HG03280 (cell line): Measurements from ENCODE around the gene DNAJC6.
A peak's percentile ranks its signal among the peaks of the same experiment; 100 is the strongest.
"Not testable (repeated sequence)": the region's sequence is repeated elsewhere in the genome, so short reads cannot be mapped to it uniquely, and the experiment has no call there.

Experiments used
- ATAC-seq: cut with Tn5 transposase; IDR thresholded peaks from one replicate; pipeline ENCODE4 v1.9.1; 2021; ENCODE audit warnings: mild to moderate bottlenecking, moderate library complexity; ENCODE audit not compliant: unreplicated experiment

Gene DNAJC6

DNA sequence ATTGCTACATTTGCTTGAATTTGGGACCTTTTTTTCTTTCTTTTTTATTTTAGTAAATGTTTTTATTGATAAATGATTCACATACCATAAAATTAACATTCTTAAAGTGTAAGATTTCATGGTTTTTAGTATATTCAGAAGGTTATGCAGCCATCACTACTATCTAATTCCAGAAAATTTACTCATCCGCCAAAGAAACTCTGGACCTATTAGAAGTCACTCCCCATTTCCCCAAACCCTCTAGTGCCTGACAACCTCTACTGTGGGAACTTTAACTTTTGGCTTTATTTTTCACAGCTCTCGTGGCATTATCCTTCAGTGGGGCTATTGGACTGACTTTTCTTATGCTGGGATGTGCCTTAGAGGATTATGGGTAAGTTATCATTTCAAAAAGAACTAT, 115.7 kb downstream of the DNAJC6 start:
- no peak for ATAC-seq

GRCh38 chr1:65425697-65426096, 116.4 kb downstream of the DNAJC6 start:
- ATAC-seq, result no peak

DNA sequence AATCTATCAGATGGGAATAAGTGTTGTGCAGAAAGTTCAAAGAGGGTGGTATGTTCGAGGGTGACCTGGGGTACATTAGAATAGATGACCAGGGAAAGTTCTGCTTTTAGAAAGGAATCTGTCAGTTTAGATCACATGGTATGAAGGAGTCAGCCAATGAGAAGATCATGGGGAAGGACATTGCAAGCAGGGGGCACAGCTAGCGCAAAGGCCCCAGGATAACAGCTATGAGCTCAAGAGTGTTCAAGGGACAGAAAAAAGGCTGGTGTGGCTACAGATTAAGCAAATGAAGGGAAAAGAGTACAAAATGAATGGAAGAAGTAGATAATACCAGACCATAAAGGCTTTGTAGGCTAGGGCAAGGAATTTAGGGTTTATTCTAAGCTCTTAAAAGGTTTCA, 119.7 kb downstream of the DNAJC6 start:
- no peak for ATAC-seq

DNA sequence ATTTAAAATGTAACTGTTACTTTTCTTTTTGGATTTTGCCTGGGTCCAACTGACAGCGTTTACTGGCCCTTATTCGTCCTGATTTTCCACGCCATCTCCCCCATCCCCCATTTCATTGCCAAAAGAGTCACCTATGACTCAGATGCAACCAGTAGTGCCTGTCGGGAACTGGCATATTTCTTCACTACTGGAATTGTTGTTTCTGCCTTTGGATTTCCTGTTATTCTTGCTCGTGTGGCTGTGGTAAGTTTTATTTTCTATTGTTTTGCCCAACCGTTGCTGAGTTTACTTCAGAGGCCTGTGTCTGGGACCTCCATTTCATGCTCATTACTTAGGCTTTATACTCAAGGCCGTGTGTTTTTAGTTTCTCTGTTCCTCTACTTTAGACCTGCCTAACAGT, 120.5 kb downstream of the DNAJC6 start:
- no peak for ATAC-seq

DNA sequence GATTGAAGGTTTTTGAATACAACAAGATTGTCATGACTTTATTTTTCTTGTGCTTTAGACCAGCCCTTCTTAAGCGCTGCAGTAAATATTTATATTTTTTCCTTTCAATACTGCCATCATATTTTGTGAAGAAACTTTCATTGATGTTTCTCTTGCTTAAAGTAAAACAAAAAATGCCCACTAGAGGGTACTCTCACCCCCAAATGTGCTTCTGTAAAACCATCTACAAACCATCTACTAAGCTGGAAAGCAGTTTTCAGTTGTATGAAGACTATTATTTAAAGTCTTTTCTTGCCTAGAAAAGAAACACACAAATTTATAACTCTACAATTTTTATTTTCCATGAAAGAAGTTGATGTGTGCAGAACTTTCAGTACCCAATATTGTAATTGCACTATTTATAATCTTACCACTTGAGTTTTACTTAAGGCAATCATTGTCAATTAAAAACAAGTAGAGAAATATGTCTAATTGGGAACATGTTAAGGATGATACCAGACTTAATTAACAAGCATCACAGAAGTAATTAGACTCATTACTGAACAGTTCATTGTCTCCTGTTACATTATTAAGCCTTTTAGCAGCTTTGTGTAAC, 121.9 kb downstream of the DNAJC6 start:
- ATAC-seq, result no peak

GRCh38 chr1:65432918-65433317, 123.6 kb downstream of the DNAJC6 start:
- ATAC-seq, result no peak

DNA sequence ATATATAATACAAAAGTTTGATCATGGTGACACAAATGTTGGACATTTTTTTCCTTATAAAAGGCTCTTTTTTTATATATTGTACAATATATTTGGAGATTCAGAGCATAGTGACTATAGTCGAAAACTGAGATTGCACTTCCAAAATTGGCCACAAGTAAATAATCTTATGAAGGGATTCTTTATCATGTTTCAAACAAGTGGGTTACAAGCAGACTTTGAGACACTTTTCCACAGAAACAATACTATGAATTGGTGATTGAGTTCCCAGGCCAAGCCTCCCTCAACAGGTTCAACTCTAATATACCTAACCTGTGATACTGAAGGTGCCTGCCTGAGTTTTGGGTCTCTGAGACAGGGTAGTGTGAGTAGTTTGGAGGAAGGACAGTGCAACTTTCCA, 124.9 kb downstream of the DNAJC6 start:
- no peak for ATAC-seq

DNA sequence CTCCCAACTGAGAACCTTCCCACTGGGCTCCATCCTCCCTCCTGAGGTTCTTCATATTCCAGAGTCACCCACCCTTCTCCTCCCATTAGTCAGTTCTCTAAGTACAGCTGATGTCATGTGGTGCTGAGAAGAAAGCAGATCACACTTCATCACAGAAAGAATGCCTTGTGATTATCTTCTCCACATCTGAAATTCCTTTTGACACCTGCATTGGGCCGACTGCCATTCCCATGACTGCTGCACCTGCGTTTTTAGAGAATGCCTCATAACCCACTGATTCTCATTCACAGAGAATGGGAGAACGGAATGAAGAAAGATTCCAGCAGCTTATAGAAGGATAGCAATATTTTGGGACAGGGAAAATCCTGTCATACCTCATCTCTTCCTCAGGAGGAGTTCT, 125.4 kb downstream of the DNAJC6 start:
- no peak for ATAC-seq

GRCh38 chr1:65435987-65436386, 126.6 kb downstream of the DNAJC6 start:
- ATAC-seq, result no peak

DNA sequence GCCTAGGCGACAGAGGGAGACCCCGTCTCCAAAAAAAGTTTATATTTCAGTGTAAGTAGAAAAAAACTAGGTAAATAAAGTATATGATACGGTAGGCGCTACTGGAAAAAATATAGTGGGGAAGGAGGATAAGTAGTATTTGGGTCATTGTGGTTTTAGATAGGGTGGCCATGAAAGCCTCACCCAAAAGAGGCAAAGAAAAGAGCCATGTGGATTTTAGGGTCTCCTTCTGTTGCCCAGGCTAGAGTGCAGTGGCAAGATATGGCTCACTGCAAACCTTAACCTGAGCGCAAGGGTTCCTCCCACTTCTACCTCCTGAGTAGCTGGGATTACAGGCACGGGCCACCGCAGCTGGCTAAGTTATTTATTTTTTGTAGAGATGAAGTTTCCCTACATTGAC, 128.3 kb downstream of the DNAJC6 start:
- ATAC-seq, result no peak

GRCh38 chr1:65440322-65440900, 131.1 kb downstream of the DNAJC6 start:
- ATAC-seq, result no peak

GRCh38 chr1:65440915-65441314, 131.6 kb downstream of the DNAJC6 start:
- ATAC-seq, result no peak

DNA sequence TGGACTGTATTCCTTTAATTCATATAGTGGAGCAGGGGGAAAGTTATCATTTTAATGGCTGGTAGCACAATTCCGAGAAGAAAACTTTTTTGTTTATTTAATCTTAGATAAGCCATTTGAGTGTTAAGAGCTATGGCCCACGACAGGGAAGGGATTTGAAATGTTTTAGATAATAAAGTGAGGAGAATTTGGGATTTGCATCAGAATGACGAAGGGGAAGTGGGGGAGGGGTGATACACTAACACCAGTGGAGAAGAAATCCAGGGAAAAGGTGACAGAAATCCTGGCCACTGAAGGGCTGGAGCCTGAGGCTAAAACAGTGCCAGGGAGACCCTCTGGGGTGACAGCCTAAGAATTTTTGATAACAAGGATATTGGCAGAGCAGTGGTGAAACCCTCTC, 132.1 kb downstream of the DNAJC6 start:
- no peak for ATAC-seq

GRCh38 chr1:65442442-65442841, 133.1 kb downstream of the DNAJC6 start:
- no peak for ATAC-seq

DNA sequence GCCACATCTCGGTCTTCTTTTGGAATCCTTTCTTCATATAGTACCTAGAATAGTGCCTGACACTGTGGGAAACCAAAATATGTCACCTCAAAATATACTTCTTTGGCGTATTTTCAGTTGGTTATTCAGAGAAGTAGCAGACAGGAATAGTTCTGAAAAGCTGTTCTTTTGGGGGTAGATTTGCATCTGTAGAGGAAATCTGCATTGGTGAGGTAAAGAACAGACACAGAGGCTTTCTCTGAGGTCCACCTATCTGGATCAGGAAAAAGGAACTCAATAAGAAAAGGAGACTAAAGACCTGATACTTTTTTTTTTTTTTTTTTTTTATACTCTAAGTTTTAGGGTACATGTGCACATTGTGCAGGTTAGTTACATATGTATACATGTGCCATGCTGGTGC, 134.3 kb downstream of the DNAJC6 start:
- no peak for ATAC-seq

GRCh38 chr1:65444128-65444640, 134.8 kb downstream of the DNAJC6 start:
- ATAC-seq, result no peak

- ATAC-seq, result no peak
These were observed 136.5 kb downstream of the DNAJC6 start for GRCh38 chr1:65445837-65446236.

DNA sequence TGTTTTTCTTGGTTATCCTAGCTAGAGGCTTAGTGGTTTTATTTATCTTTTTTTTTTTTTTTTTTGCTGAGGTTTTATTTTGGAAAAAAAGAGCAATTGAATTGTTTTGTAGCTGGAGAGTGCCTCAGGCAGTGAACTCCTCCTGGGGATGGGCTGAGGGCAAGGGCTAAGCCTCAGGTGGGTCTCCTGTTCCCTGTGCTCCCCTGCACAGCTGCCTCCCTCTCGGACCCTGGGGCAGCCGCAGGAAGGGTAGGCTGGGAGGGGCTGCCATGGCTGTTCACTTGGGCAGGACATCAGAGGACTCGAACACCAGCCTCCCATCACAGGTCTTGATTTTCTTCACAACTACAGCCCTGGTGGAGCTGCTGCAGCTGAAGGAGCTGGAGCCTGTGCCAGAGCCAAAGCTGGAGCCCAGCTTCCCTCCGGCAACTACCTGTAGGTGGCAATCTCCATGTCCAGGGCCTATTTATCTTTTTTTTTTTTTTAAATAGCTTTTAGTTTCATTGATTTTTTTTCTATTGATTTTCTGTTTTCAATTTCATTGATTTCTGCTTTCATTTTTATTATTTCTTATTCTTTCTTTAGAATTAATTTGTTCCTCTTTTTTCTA, 140.0 kb downstream of the DNAJC6 start:
- no peak for ATAC-seq

DNA sequence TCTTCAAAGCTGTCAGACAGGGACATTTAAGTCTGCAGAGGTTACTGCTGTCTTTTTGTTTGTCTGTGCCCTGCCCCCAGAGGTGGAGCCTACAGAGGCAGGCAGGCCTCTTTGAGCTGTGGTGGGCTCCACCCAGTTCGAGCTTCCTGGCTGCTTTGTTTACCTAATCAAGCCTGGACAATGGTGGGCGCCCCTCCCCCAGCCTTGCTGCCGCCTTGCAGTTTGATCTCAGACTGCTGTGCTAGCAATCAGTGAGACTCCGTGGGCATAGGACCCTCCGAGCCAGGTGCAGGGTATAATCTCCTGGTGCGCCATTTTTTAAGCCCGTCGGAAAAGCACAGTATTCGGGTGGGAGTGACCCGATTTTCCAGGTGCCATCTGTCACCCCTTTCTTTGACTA, 146.3 kb downstream of the DNAJC6 start:
- ATAC-seq, result not testable (repeated sequence)

DNA sequence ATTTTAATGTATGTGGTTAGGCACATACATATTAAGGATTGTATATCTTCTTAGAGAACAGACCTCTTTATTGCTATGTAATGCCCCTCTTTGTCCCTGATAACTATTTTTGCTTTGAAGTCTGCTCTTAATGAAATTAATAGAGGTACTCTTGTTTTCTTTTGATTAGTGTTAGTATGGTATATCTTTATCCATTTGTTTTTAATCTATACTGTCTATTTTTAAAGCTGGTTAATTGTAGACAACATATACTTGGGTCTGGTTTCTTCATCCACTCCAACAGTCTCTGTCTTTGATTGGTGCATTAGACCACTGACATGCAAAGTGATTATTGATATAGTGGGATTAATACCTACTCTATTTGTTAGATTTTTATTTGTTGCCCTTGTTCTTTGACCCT, 147.1 kb downstream of the DNAJC6 start:
- no peak for ATAC-seq

DNA sequence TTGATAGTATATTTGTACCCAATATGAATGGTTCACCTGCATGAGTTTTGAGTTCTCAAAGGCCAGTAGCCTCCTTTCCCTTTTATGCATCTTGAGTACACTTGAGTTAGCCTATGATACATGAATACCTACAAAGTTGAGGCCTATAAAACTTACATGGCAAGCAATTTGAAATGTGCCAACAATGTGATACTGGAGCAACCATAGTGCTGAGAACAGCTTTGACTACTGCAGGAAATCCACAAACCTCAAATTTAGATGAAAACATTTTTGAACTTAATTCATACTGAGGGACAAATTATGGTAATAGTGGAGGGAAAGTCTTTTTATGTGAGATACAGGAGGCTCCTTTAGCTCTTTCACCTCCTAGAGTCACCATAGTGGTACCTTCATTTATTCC, 148.5 kb downstream of the DNAJC6 start:
- no peak for ATAC-seq

- ATAC-seq, result peak; percentile 23
These were observed 149.5 kb downstream of the DNAJC6 start for GRCh38 chr1:65458730-65459396.
